GM19240 (cell line): ENCODE data around the gene ADRB1.

Experiments
- DNase-seq: peaks from one replicate; pipeline ENCODE4 v3.0.0; 2011; ENCODE audit warnings: low spot score; ENCODE audit not compliant: insufficient read length

The ADRB1 gene

DNA sequence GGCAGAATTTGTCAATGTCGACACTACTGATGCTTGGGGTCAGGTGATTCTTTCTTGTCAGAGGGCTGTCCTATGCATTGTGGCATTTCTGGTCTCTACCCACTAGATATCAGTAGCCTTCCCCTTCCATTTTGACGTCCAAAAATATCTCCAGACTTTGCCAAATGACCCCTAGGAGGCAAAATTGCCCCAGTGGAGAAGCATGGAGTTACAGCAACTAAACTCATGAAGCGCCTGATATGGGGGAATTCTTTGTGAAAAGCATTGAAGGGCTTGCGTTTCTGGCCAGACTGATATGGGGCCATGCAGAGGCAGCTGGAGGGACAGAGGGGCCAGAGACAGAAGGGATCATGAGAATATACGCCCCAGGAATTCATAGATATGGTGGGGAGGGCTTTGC is 43.6 kb downstream of the ADRB1 start:
- DNase-seq: no peak

DNA sequence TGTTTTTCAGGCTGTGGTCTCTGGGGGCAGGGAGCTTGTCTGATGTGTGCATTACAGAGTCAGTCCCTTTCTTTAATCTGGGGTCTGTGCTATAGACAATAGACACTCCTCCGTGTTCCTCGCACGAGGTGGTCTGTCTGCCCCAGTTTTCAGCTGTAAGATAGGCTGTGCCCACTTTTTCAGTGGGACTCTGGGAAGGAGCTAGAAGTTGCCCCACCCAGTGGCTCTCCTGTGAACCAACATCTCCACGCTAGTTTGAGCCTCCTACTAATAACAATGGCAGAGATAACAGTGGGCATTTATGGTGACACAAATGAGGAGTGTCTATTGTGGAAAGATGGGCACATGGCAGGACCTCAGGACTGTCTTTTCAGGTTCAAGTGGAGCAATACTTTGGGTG is 44.0 kb downstream of the ADRB1 start:
- DNase-seq: no peak

DNA sequence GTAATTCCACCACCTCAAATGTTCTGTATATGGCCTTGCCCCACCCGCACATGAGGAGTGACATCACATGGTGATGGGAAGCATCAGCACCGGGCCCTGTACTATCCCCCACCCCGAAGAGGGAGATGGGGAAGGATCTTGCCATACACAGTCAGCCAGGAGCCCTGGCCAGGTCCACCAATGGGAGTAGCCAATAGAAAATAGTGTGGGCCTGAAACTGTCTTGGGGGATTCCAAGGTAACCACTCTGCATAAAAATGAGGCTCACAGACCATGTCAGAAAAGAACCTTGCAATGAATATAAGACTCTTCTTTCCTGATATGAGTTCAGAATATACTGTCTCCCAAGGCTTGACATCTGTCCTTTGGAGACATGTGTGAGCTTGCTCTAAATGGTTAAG is 51.1 kb downstream of the ADRB1 start:
- no peak for DNase-seq

DNA sequence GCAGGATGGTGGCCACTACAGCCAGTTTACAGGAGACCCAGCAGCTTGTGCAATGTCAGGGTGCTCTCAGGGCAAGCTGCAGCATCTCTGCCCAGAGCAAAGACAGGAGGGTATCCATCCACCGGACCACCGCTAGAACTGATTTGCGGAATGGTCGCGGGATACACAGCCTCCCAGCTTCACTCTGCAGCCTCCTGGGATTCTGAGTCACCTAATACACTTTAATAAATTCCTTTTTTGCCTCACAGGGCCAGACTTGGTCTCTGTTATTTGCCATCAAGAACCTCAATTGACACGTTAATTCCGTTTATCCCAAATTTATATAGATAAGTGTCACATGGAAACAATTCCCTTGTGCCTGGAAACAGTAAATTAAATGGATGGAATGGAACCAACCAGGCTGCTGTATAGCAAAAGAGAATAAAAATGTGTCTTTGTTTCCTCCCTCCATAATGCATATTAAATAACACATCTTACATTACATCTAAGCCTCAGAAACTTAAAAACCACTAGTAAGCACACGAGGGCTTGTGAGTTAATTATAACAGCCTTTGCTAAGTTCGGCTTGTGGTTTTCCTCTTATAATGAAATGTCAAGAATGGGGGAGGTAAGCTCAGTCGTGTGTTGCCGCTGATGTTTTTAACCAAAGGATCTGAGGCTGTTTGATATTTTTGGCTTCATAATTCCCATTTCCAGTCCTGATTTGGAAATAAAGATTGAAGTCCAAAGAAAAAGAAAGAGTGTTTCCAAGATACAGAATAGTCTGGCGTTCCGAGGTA is 52.1 kb downstream of the ADRB1 start:
- no peak for DNase-seq
